H1 (cell line): ENCODE results near the gene ZNRF2. TPM values are rescaled to one million over a fixed set of nuclear protein-coding genes. Genes with fewer than 3 reads are reported as not detected.
"Not testable (repeated sequence)": the region's sequence is repeated elsewhere in the genome, so short reads cannot be mapped to it uniquely, and the experiment has no call there.

Experiments used
- CTCF ChIA-PET: fragments of 300-600 bp; sonication (Branson Sonifier 250); formaldehyde crosslinking; loops from one replicate; lab custom pipeline; 2021; ENCODE audit not compliant: partially characterized antibody; lab: Charles Lee
- POLR2A ChIA-PET: fragments of 300-600 bp; sonication (Branson Sonifier 250); formaldehyde crosslinking; loops from one replicate; lab custom pipeline; 2021; ENCODE audit warnings: inconsistent platforms; ENCODE audit not compliant: partially characterized antibody; lab: Charles Lee
- DNase-seq, 2 experiments: peaks; one replicate each; pipeline versions ENCODE4 v3.0.0 to v3.0.0-alpha.2; 2010 to 2022; ENCODE audit warnings: low spot score in 2 of 2, low read depth in 1 of 2, mixed read lengths in 1 of 2
- FAIRE-seq: peaks from 2 replicates; lab custom pipeline; 2011; peaks lifted over from hg19 to GRCh38; lab: Jason Lieb, UNC
- H2AFZ ChIP-seq: 2 replicates; pipeline ENCODE4 v1.8.1; 2012; ENCODE audit warnings: low read length, inconsistent platforms
- H2AK5ac ChIP-seq: 2 replicates; pipeline ENCODE4 v1.6.1; 2013; ENCODE audit warnings: low read depth, low read length
- H2BK120ac ChIP-seq: replicated peaks from 2 replicates; pipeline ENCODE3; 2013; ENCODE audit warnings: low read depth, low read length, inconsistent platforms
- H2BK12ac ChIP-seq: 2 replicates; pipeline ENCODE4 v1.6.1; 2013; ENCODE audit warnings: low read depth, low read length
- H2BK15ac ChIP-seq: 2 replicates; pipeline ENCODE4 v1.6.1; 2013; ENCODE audit warnings: low read length
- H2BK20ac ChIP-seq: 2 replicates; pipeline ENCODE4 v1.6.1; 2013; ENCODE audit warnings: low read length
- H2BK5ac ChIP-seq: 2 replicates; pipeline ENCODE4 v1.6.1; 2013; ENCODE audit warnings: low read depth, low read length
- H3K14ac ChIP-seq: 2 replicates; pipeline ENCODE4 v1.6.1; 2013; ENCODE audit warnings: inconsistent platforms; ENCODE audit not compliant: insufficient read length
- H3K18ac ChIP-seq: 2 replicates; pipeline ENCODE4 v1.6.1; 2013; ENCODE audit warnings: low read length; ENCODE audit errors: extremely low read depth
- H3K23ac ChIP-seq: 2 replicates; pipeline ENCODE4 v1.6.1; 2013; ENCODE audit warnings: inconsistent platforms; ENCODE audit not compliant: insufficient read length
- H3K23me2 ChIP-seq: 2 replicates; pipeline ENCODE4 v1.6.1; 2013; ENCODE audit warnings: low read depth, low read length
- H3K27ac ChIP-seq: 2 replicates; pipeline ENCODE4 v1.6.1; 2011; ENCODE audit warnings: low read depth, low read length, inconsistent platforms
- H3K27me3 ChIP-seq, 4 experiments: replicated peaks in 1 of 4; 1 replicate in 1 of 4; 2 replicates in 3 of 4; pipeline versions ENCODE4 v1.6.1 to v1.8.1; 2011 to 2013; ENCODE audit warnings: low read length in 3 of 4, mild to moderate bottlenecking in 3 of 4, inconsistent platforms in 2 of 4, mixed read lengths in 2 of 4, moderate library complexity in 1 of 4; ENCODE audit not compliant: control insufficient read depth in 3 of 4, insufficient read depth in 3 of 4; ENCODE audit errors: extremely low read depth in 1 of 4
- H3K36me3 ChIP-seq, 4 experiments: 2 replicates each; pipeline versions ENCODE4 v1.6.1 to v1.8.1; 2011 to 2013; ENCODE audit warnings: mild to moderate bottlenecking in 4 of 4, low read length in 3 of 4, moderate library complexity in 2 of 4, control low read depth in 1 of 4, inconsistent platforms in 1 of 4; ENCODE audit not compliant: insufficient read depth in 4 of 4, control insufficient read depth in 2 of 4
- H3K4ac ChIP-seq: replicated peaks from 2 replicates; pipeline ENCODE3; 2013; ENCODE audit warnings: low read length, low read depth, mixed read lengths, inconsistent platforms; ENCODE audit not compliant: insufficient read length
- H3K4me1 ChIP-seq, 4 experiments: replicated peaks in 1 of 4; 1 replicate in 1 of 4; 2 replicates in 3 of 4; pipeline versions ENCODE4 v1.6.1 to v1.8.1; 2011 to 2013; ENCODE audit warnings: low read length in 3 of 4, inconsistent platforms in 2 of 4, mixed read lengths in 1 of 4; ENCODE audit not compliant: insufficient read depth in 4 of 4, control insufficient read depth in 3 of 4
- H3K4me2 ChIP-seq, 2 experiments: 2 replicates each; pipeline versions ENCODE4 v1.6.1 to v1.8.1; 2011 to 2013; ENCODE audit warnings: low read depth in 2 of 2, low read length in 2 of 2, control low read depth in 1 of 2, inconsistent platforms in 1 of 2, mild to moderate bottlenecking in 1 of 2; ENCODE audit not compliant: insufficient read depth in 1 of 2
- H3K4me3 ChIP-seq, 4 experiments: fragments of 200-600, 300-600 bp in 1 of 4; sonication (generic), shearing (Covaris generic), sonication (Bioruptor Twin) in 1 of 4; 2 replicates each; pipeline versions ENCODE4 v1.5.1 to v1.8.1; 2011 to 2016; ENCODE audit warnings: low read length in 4 of 4, low read depth in 3 of 4, control low read depth in 2 of 4, inconsistent platforms in 2 of 4, mild to moderate bottlenecking in 2 of 4, mixed read lengths in 1 of 4, moderate library complexity in 1 of 4; ENCODE audit not compliant: insufficient read depth in 2 of 4; ENCODE audit errors: extremely low read depth in 1 of 4
- H3K56ac ChIP-seq: replicated peaks from 2 replicates; pipeline ENCODE3; 2013; ENCODE audit warnings: low read depth, mild to moderate bottlenecking, mixed read lengths, low read length, inconsistent platforms; ENCODE audit not compliant: insufficient read length
- H3K79me1 ChIP-seq: 2 replicates; pipeline ENCODE4 v1.6.1; 2013; ENCODE audit warnings: low read depth, low read length, control low read depth
- H3K79me2 ChIP-seq, 2 experiments: 2 replicates each; pipeline versions ENCODE4 v1.6.1 to v1.8.1; 2012 to 2013; ENCODE audit warnings: low read length in 2 of 2, mild to moderate bottlenecking in 2 of 2, inconsistent platforms in 1 of 2; ENCODE audit not compliant: insufficient read depth in 2 of 2, control insufficient read depth in 1 of 2
- H3K9ac ChIP-seq, 4 experiments: replicated peaks in 1 of 4; 1 replicate in 1 of 4; 2 replicates in 3 of 4; pipeline versions ENCODE4 v1.6.1 to v1.8.1; 2011 to 2013; ENCODE audit warnings: low read depth in 3 of 4, low read length in 3 of 4, control low read depth in 2 of 4, mild to moderate bottlenecking in 2 of 4, moderate library complexity in 2 of 4, inconsistent platforms in 1 of 4; ENCODE audit errors: extremely low read depth in 1 of 4
- H3K9me3 ChIP-seq, 2 experiments: 2 replicates each; pipeline versions ENCODE4 v1.6.1 to v1.8.1; 2012 to 2013; ENCODE audit warnings: mild to moderate bottlenecking in 2 of 2, moderate library complexity in 2 of 2, control low read depth in 1 of 2, inconsistent platforms in 1 of 2, low read depth in 1 of 2, low read length in 1 of 2, mixed read lengths in 1 of 2; ENCODE audit not compliant: insufficient read depth in 2 of 2
- H4K20me1 ChIP-seq, 2 experiments: replicated peaks in 1 of 2; 2 replicates each; pipeline versions ENCODE3 to v1.8.1; 2011 to 2013; ENCODE audit warnings: inconsistent platforms in 2 of 2, low read length in 2 of 2, mild to moderate bottlenecking in 1 of 2; ENCODE audit not compliant: insufficient read depth in 2 of 2, control insufficient read depth in 1 of 2
- H4K5ac ChIP-seq: 2 replicates; pipeline ENCODE4 v1.6.1; 2013; ENCODE audit warnings: low read length, low read depth, mixed read lengths, inconsistent platforms; ENCODE audit not compliant: insufficient read length
- H4K8ac ChIP-seq: 2 replicates; pipeline ENCODE4 v1.8.0; 2013; ENCODE audit warnings: mild to moderate bottlenecking, moderate library complexity, low read length, inconsistent platforms; ENCODE audit not compliant: insufficient read depth; ENCODE audit errors: extremely low read depth
- H4K91ac ChIP-seq: replicated peaks from 2 replicates; pipeline ENCODE3; 2013; ENCODE audit warnings: low read length, mixed read lengths, inconsistent platforms; ENCODE audit not compliant: insufficient read length
- WGBS, 2 experiments: shearing (Covaris generic) in 1 of 2; methylation state at CpG; one replicate each; pipeline versions ENCODE4 v1.1.6 to v1.1.7; 2013 to 2015; ENCODE audit warnings: low lambda C conversion rate in 2 of 2, mixed read lengths in 2 of 2, inconsistent platforms in 1 of 2, low coverage in 1 of 2, missing lambda C conversion rate in 1 of 2; ENCODE audit not compliant: insufficient replicate concordance in 2 of 2, insufficient coverage in 1 of 2, insufficient read length in 1 of 2; ENCODE audit errors: extremely low coverage in 1 of 2, missing lambda C conversion rate in 1 of 2; 5-methylcytosine and 5-hydroxymethylcytosine counted together
- polyA plus RNA-seq, 7 experiments: library from polyadenylated mRNA; depleted of rRNA in 3 of 7; stranded (reverse) in 5 of 7; unstranded in 2 of 7; fragments of >200 nt in 5 of 7; fragments of 200-250 nt in 2 of 7; gene quantifications; 1 replicate in 5 of 7; 2 replicates in 1 of 7; 4 replicates in 1 of 7; pipeline versions ENCODE4 v1.2.1 to v1.2.3, GENCODE V29; 2011 to 2013; ENCODE audit warnings: missing spikeins in 2 of 7, mixed read lengths in 2 of 7
- total RNA-seq: library from RNA; stranded (reverse); fragmentation: NEBNext Ultra II Directional; extraction: Animal tissue kit (Norgen Biotek cat#: 25700); gene quantifications from 2 replicates; pipeline ENCODE4 v1.2.1, GENCODE V29; 2021

ZNRF2 gene
- total and polyA plus RNA-seq, 2 of the 8 experiments (the other 6 are each of a cell fraction or from before 2014, with no cell fraction given), result 2.9 to 16.2 TPM

DNA sequence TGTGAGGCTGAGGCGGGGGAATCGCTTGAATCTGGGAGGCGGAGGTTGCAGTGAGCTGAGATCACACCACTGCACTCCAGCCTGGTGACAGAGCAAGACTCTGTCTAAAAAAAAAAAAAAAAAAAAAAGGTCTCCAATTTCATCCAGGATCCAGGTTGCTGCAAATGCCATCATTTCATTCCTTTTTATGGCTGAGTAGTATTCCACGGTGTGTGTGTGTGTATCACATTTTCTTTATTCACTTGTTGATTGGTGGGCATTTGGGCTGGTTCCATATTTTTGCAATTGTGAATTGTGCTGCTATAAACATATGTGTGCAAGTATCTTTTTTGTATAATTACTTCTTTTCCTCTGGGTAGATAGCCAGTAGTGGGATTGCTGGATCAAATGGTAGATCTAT is 19.2 kb upstream of the ZNRF2 start:
- H2BK20ac ChIP-seq, H2BK120ac ChIP-seq, H4K91ac ChIP-seq, H2BK15ac ChIP-seq, H3K4me3 ChIP-seq, H4K20me1 ChIP-seq, DNase-seq, H3K79me2 ChIP-seq, H3K27ac ChIP-seq, H3K79me1 ChIP-seq, H4K8ac ChIP-seq, H3K27me3 ChIP-seq, H2BK12ac ChIP-seq, H3K56ac ChIP-seq, H3K23ac ChIP-seq, H2AK5ac ChIP-seq, H3K18ac ChIP-seq, H3K23me2 ChIP-seq, H3K4me1 ChIP-seq, FAIRE-seq, H3K4ac ChIP-seq, H2BK5ac ChIP-seq, H2AFZ ChIP-seq, H4K5ac ChIP-seq, H3K9ac ChIP-seq, H3K14ac ChIP-seq, H3K9me3 ChIP-seq, H3K4me2 ChIP-seq, POLR2A ChIA-PET, CTCF ChIA-PET, H3K36me3 ChIP-seq: not testable (repeated sequence)
- 100% methylated on average over 4 of the region's 4 CpGs; no CpG with 5 or more reads in 1 of the 2 experiments for WGBS, 2 experiments
